ENCODE measurements around the gene KAT2A. TPM values are rescaled to one million over a fixed set of nuclear protein-coding genes. Genes with fewer than 3 reads are reported as not detected.

The KAT2A gene
- total RNA-seq, 1 donor from 2014 or later, result 26.1 TPM

DNA sequence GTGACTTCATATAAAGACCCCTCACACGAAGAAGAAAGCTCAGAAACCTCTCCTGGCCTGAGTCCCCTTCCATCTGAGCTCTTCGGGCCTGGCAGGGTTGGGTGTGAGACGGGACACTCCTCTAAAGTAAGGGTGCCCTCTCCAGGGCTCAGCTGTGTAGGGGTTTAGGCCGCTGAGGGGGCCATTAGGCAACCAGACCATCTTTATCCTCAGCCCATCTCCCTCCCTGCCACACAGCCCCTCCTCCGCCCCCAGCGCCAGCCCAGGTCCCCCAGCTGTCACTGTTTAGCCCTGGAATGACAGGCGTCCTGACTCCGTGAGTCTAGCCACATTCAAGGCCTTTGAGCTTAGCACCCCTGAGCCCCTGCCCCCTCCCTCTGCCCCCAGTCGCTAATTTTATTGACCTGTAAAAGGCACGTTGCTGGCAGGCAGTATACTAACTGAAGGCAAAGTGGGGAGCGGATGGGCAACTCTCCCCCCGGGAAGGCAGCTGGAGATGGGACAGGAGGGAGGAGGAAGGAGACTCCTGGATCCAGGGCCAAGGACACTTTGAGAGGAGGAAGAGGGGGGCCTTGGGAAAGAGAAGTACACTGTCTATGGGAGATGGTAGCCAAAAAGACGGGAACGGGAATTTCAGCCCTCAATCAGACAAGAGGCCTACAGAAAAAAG, 22.3 kb downstream of the KAT2A start:
- no peak for ATAC-seq
- DNase-seq, result no peak
- intact Hi-C loops (cut with micrococcal nuclease), result no loop called here

DNA sequence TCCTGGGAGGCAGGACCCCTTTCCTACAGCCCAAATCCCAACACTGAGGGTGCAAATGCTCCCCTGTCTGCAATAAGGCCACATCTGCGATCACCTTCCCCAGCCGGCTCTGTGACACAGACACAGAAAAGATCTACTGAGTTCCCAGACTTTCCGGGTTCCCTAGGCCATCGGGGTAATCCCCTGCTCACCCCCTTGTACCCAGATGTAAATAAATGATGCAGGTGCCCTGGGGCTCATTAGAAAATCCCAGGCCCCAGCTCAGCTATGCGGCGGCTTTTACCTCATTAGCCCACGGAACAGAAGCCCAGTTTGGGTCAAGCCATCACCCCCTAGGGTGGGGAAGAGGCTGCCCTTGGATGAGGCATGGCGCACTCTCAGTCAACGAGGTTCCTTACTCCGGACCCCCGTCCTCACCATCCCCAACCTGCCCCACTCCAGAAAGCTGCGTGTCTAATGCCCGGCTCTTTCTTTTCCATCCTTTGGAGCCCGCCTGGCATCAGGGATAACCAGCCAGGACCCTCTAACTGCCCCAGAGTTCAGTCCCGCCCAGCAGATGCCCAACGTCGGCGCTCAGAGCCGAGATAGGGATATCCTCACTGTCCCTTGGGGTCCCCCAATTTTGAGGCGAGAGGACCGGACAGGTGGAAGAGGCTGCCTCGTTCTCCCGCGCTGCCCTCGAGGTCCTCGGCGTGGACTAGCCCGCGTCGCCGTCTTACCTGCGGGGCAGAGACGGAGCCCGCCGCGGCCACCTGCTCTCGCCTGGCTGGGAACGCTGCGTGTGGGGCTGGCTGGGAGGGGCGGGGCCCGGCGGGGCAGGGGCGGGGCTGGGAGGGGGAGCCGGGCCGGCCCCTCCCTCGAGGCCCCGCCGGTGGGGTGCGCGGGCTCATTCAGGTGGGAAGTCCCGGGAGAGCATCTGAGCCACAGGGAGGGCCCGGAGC, 23.2 kb downstream of the KAT2A start, which contains the start of gene ZNF385C:
TSS of gene ZNF385C (minus strand) at position 783 of the 941 bp plus-strand sequence. CDS start 35,417 bp downstream, outside the sequence.
- no peak for ATAC-seq

DNA sequence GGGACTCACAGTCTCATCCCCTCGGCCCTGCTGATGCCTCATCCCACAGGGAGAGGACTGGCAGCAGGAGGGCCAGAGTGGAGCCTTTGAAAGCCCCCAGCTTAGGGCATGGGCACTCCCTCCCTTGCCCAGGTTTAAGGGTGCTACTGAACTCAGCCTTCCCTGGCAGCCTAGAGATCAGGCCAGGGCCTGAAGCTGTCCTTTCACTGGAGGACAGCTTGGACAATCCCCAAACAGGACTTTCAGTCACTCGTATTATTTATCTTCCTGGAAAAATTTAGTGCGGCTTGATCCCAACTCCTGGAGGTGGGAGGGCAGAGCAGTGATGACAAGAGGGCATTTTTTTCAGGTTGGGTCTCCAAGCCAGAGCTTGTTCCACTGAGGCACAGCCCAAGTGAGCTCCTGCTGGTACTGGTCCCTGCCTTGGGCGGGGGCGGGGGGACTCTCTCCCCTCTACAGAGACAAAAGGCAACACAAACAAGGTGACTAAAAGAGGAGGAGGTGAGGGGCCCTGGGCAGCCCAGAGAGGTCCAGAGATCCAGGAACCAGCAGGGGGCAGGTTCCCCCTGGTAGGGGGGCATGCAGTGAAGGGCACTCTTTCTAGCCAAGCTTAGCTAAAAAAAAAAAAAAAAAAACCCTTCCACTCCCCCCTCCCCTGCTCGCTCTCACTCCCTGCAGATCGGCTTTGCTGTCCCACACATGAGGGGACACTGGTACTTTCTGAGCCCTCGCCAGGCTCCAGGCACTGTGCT, 24.6 kb downstream of the KAT2A start:
- no peak for DNase-seq
- ATAC-seq, result no peak
- intact Hi-C loops (cut with micrococcal nuclease), result no loop called here

More for the DNA sequence above, 23.2 kb downstream of the KAT2A start, which contains the start of gene ZNF385C:
- no peak for DNase-seq
- intact Hi-C loops (cut with micrococcal nuclease), result no loop called here

DNA sequence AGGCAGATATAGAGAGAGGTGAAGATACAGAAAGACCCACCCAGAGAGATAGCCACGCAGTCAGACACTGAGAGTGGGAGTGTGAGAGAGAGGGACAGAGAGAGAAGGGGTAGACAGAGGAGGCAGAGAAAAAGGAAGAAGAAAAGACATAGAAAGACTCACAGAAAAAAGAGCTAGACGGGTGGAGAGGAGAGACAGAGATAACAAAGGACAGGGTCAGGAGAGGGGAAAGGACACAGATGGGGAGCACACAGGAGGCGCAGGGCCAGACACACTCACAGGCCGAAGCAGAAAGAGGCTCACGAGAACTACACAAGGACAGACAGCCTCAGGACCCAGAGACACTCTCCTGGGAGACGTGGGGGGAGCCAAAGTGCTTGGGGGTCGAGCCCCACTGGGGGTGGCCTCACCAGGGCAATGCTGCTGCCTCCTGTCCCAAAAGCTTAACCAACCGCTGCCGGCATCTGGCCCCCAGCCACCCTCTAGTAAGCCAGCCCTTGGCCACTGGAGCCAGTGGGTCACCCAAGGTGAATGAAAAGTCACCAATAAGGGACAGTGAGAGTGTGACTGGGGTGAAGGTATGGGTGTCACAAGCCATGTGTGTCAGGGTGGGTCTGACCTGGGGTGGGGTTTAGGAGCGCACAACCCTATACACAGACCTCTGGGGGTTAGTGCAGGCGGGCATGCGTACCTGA, 26.6 kb downstream of the KAT2A start:
- DNase-seq (no peak), ATAC-seq (no peak)
- intact Hi-C loops (cut with micrococcal nuclease), result no loop called here

DNA sequence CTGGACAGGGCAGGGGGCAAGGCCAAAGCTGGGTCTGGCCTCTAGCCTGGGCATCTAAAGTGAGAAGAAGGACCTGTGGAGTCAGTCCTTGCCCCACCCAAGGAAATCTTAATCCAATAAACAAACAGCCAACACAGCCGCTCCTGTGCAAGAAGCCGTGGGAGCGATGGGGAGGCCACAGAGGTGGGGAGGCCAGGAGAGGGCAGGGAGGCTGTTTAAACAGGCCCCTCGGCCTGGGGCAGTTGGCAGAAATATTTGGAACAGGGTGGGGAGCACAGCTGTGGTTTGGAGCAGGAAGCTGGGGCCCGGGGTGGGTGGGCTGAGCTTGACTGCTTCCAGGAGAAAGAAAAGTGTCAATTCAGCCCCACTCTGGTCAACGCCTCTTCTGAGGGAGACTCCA, 28.2 kb downstream of the KAT2A start:
- intact Hi-C loops (cut with micrococcal nuclease), result no loop called here
- no peak for ATAC-seq
- DNase-seq, result no peak

DNA sequence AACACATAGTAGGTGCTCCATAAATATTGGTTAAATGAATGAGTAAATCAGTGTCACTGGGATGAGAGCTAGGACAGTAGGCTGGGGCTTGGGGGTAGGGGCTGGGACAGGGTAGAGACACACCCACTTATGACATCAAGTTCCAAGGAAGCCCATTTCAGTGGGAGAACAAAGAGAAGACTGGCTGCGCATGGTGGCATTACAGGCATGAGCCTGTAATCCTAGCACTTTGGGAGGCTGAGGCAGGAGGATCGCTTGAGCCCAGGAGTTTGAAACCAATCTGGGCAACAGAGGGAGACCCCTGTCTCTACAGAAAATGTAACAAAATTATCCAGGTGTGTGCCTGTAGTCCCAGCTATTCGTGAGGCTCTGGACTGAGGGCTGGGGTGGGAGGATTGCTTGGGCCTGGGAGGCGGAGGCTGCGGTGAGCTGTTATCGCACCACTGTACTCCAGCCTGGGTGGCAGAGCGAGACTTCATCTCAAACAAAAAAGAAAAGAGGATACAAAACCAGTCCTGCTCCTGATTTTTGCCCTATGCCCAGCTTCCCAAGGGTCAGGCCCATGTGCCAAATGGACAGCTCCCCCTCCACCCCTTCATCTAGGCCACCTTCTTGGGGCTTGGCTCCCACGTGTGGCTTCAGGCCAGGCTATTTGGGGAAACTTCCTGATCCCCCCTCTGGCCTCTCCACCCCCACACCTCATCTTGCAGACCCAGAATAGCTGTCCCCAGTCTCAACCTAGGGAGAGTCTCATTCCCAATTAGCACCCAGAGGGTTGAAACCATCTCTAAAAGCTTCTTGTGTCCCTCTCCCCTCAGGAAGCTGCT, 30.0 kb downstream of the KAT2A start:
- DNase-seq (no peak), ATAC-seq (no peak)
- intact Hi-C loops (cut with micrococcal nuclease), result no loop called here

DNA sequence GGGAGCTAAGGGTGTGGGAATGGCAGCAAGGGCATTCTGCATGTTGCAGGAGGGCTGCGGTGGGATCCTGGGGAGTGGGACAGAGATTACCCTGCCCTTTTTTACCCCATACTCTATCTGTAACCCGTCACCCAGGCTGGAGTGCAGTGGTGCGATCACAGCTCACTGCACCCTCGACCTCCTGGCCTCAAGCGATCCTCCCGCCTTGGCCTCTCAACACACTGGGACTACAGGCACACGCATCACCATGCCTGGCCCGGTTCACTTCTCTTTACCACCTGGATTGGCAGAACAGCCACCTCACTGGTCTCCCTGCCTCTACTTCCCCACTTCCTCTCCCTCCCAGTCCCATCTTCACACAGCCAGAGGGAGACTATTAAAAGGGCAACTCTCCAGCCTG, 32.4 kb downstream of the KAT2A start:
- intact Hi-C loops (cut with micrococcal nuclease), result loop anchor here (10.0 kb wide), 1 partner anchor 134 kb away; no protein-coding TSS in a partner anchor
- DNase-seq, result no peak
- ATAC-seq, result no peak

DNA sequence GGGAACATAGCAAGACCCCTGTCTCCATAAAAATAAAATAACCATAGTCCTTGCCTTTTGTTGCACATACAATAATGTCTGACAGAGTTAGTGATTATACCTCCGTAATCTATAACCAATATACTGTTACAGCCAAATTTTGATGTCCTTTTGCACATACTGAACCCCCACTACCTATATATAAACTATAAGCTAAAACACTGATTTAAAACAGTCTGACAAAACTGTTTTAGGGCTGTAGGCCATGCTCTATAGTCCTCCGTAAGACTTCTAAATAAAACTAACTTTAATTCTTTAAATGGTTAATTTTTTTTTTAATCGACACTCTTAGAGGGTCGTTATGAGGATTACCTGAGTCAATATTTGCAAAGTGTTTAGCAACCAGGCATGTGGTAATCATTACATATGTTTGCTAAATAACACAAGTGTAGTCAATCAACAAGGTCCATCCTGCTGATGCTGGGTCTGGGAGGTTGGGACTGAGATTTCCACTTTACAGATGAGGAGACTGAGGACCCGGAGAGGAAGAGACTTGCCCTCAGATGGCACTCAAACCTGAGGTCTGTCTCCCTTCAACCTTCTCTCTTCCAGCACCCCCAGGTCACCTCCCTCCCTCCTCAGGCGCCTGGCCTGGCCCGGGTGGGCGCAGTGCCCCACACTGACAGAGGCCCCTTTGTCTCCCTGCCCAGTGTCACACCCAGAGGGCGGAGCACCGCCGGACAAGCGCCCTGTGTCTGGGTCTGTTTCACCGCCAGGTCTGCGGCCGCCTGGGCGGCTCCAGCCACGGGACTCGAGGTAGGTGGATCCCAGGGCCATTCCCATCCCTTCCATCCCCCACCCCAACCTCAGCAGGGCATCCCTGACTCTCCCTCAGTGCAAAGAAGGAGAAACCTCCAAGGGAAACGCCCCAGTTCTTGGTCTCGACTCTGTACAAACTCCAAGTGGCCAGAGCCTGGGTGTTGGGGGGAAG, 33.1 kb downstream of the KAT2A start:
- no peak for DNase-seq
- intact Hi-C loops (cut with micrococcal nuclease), result loop anchor here (10.0 kb wide), 1 partner anchor 133 kb away; no protein-coding TSS in a partner anchor
- no peak for ATAC-seq

DNA sequence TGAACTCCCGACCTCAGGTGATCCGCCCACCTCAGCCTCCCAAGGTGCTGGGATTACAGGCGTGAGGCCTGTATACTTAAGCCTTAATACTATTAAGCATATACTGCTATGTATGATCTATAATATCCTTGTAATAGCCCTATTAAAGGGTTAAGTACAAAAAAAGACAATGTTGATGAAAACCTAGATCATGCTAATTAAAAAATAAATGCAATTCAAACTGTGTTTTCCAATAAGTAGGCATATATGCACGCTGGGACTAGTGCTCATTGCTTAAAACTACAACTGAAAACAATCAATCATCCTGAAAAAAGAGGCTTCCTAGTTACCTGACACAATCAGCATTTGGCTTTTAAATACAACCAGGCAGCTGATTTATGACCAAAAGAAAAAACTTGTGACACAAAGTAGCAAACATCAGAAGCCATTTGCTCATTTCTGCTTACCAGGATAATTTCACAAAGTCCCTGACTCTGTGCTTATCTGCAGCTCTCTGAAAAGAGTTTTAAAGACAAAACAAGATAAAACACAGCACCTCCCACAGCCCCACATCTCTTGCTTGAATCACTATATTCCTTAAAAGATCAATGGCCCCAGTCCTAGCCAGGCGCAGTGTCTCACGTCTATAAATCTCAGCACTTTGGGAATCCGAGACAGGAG, 34.0 kb downstream of the KAT2A start:
- intact Hi-C loops (cut with micrococcal nuclease), result loop anchor here (10.0 kb wide), 1 partner anchor 132 kb away; no protein-coding TSS in a partner anchor
- ATAC-seq (no peak), DNase-seq (no peak)

DNA sequence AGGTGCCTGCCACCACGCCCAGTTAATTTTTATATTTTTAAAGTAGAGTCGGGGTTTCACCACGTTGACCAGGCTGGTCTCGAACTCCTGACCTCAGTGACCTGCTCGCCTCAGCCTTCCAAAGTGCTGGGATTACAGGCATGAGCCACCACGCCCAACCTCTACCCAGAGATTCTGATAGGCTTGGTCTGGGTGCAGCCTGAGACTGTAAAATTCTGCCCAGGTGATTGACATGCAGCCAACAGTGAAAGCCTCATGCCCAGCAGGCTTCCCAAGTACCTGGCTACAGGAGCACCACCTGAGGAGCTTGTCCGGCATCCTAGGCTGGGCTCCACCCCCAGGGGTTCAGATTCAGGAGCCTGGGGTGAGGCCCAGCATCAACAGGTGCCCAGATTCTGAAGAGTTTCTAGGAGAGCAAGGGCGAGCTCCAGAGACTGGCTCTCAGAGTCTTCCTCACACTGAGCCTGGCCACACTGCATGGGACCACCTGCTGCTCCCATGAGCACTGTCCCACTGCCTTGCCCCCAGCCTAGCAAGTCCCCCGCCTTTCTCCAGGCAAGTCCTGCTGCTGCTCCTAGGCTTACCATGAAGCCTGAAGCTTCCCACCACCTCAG, 39.5 kb downstream of the KAT2A start:
- no peak for DNase-seq
- ATAC-seq, result no peak
- intact Hi-C loops (cut with micrococcal nuclease), result loop anchor here (10.0 kb wide), 1 partner anchor 127 kb away; no protein-coding TSS in a partner anchor

DNA sequence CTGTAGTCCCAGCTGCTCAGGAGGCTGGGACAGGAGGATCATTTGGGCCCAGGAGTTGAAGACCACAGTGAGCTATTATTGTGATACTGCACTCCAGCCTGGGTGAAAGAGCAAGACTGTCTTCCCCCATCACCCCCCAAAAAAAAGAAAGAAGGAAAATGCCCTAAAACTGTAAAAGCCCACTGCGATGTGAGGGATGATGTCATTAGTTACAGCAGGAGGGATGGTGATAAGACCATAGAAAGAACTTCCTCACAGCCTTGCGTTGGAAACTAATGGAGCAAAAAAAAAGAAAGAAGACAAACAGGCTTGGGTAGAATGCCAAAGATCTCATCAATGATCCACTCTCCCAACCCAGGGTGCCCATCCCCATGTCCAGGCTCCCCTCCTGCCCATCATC, 41.6 kb downstream of the KAT2A start:
- ATAC-seq (no peak), DNase-seq (no peak)
- intact Hi-C loops (cut with micrococcal nuclease), result no loop called here

DNA sequence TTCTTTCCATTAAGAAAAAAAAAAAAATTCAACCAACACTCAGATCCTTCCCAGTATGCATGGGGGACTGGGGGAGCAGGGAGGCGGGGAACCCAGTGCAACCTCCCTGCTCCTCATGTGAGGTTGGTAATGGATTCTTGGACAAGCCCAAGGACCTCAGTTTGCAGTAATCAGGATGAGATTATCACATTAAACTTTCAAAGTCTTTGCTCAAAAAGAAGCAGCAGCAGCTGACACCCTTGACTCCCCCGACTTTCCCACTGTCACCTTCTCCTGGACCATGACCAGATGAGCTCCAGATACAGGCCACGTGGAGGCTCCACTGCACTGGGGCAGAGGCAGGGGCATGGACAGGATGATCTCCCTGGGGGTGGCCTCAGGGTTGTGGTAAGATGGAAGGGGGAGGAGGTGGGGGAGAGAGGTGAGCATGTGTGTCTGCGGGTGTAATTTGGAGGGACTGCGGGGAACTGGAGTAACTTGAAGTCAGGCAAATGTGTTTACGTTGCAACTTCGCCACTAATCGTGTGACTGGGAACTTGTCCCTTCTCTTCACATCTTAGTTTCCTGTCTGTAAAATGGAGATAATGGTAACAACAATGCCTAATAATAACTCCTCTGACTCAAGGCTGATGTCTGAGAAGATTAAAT, 42.6 kb downstream of the KAT2A start:
- ATAC-seq (no peak), DNase-seq (no peak)
- intact Hi-C loops (cut with micrococcal nuclease), result no loop called here

DNA sequence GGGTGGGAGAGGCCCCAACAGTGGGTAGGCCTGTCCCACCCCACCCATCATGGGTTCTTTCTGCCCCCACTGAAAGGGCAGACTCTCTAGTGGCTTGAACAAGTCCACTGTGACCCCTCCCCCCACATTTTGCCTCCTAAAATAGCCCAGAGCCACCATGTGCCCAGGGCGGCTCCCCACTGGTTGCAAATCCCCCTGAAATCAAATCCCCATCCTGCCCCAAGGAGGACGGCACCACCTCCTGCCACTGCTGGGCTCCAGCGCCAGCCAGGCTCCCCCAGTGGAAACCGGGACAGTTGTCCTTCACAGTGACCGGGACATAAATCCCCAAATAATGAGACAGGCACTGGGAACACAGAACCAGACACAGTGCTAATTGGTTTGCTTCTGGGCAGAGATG, 43.4 kb downstream of the KAT2A start:
- no peak for ATAC-seq
- intact Hi-C loops (cut with micrococcal nuclease), result no loop called here
- DNase-seq, result no peak

DNA sequence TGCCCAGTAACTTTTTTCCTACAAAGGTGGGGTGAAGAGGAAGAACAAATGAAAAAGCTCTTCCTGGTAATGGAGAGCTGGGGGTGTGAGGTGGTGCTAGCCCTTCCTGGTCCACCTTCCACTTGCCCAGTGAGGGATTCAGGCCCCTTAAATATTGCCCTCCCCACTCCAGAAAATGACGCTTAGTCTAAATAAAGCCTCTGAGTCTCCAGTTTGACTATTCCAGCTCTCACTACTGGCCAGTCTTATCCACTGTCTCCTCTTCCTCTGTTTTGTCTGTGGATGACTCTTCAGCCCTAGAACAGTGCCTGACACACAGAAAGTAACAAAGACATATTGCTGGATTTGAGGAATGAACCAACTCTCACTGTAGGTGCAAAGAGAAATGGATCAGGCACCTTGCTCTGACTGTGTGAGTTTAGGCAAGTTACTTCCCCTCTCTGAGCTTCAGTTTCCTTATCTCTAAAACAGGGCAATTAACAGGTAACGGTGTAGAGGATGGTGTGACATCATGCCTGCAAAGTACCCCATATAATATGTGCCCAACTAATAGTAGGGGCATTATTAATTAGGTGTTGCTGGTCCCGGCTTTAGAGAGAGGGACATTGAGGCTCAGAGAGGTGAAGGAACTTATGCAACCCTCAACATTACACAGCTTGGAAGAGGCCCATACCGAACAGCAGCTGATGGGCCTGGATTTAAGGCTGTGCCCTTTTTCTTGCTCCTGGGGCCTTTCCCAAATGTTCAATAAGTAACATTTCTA, 44.2 kb downstream of the KAT2A start:
- ATAC-seq, result no peak
- intact Hi-C loops (cut with micrococcal nuclease), result no loop called here
- DNase-seq, result no peak

DNA sequence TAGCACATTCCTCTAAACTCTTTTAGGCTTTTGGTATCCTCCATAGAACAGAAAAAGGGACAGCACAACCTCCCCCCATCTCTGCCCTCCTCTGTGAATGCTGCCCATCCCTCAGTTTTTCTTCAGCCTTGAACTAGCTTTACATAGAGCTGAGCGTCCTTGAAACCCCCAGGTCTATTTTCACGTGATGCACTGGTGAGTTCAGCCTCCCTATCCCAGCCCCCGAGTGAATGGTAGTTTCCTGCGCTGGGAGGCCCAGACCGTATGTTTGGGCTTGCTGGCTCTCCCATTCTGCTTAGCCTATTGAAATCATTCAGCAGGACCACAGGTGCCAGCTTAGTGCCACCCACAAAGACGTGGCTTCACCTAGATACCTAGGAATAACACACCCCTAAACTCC, 45.4 kb downstream of the KAT2A start:
- ATAC-seq (no peak), DNase-seq (no peak)
- intact Hi-C loops (cut with micrococcal nuclease), result no loop called here

Measured in left ventricle myocardium superior (tissue), 1 donor.